Endodermal cell (in vitro differentiated cells): Measurements from ENCODE around the gene MNDA. TPM values are rescaled to one million over a fixed set of nuclear protein-coding genes. Genes with fewer than 3 reads are reported as not detected.

Experiments used
- DNase-seq: peaks from one replicate; pipeline ENCODE4 v3.0.0-alpha.2; 2017
- H3K27ac ChIP-seq: 2 replicates; pipeline ENCODE4 v1.5.1; 2013; ENCODE audit warnings: mild to moderate bottlenecking, low read depth, low read length, moderate library complexity
- H3K27me3 ChIP-seq: 2 replicates; pipeline ENCODE4 v1.6.1; 2013; ENCODE audit warnings: mild to moderate bottlenecking, low read length, moderate library complexity; ENCODE audit not compliant: insufficient read depth, control insufficient read depth, poor library complexity, severe bottlenecking
- H3K36me3 ChIP-seq: 2 replicates; pipeline ENCODE4 v1.7.0; 2013; ENCODE audit warnings: mild to moderate bottlenecking, low read length, moderate library complexity; ENCODE audit not compliant: control insufficient read depth, insufficient read depth
- H3K4me1 ChIP-seq: one replicate; pipeline ENCODE4 v1.7.0; 2013; ENCODE audit warnings: low read length; ENCODE audit not compliant: control insufficient read depth, insufficient read depth
- H3K4me3 ChIP-seq: 2 replicates; pipeline ENCODE4 v1.5.1; 2013; ENCODE audit warnings: mild to moderate bottlenecking, low read length, moderate library complexity
- H3K9ac ChIP-seq: 2 replicates; pipeline ENCODE4 v1.6.1; 2013; ENCODE audit warnings: mild to moderate bottlenecking, low read length, moderate library complexity; ENCODE audit not compliant: poor library complexity, severe bottlenecking; ENCODE audit errors: extremely low read depth
- H3K9me3 ChIP-seq: 2 replicates; pipeline ENCODE4 v1.6.1; 2013; ENCODE audit warnings: mild to moderate bottlenecking, low read length, moderate library complexity; ENCODE audit not compliant: control insufficient read depth
- H3K27ac Mint-ChIP-seq: 2 replicates; pipeline ENCODE4 v1.8.0; 2020; ENCODE audit warnings: mixed read lengths
- H3K27me3 Mint-ChIP-seq: 2 replicates; pipeline ENCODE4 v1.8.0; 2021; ENCODE audit warnings: mild to moderate bottlenecking, mixed read lengths; ENCODE audit not compliant: insufficient read depth
- H3K36me3 Mint-ChIP-seq: 2 replicates; pipeline ENCODE4 v1.8.0; 2020; ENCODE audit warnings: low read depth, mixed read lengths
- H3K4me1 Mint-ChIP-seq: 2 replicates; pipeline ENCODE4 v1.8.0; 2020; ENCODE audit warnings: mixed read lengths
- H3K4me3 Mint-ChIP-seq: 2 replicates; pipeline ENCODE4 v1.8.0; 2020; ENCODE audit warnings: mild to moderate bottlenecking, moderate library complexity, mixed read lengths
- H3K9me3 Mint-ChIP-seq: 2 replicates; pipeline ENCODE4 v1.8.0; 2020; ENCODE audit warnings: mild to moderate bottlenecking, mixed read lengths
- CTCF ChIP-seq: fragments of 200-600 bp; sonication (generic); conservative IDR thresholded peaks from 2 replicates; pipeline ENCODE4 v1.5.0; 2021; ENCODE audit warnings: antibody characterized with exemption, mild to moderate bottlenecking
- WGBS, 2 experiments: methylation state at CpG; one replicate each; pipeline versions ENCODE4 v1.1.5 to v1.1.7; 2013; ENCODE audit warnings: missing lambda C conversion rate in 2 of 2, mixed read lengths in 1 of 2; ENCODE audit not compliant: insufficient coverage in 1 of 2, insufficient read length in 1 of 2; 5-methylcytosine and 5-hydroxymethylcytosine counted together
- total RNA-seq, 2 donors: library from RNA; stranded (reverse); fragmentation: NEBNext Ultra II Directional in 1 of 2; extraction: Animal tissue kit (Norgen Biotek cat#: 25700) in 1 of 2; gene quantifications; 2 replicates in 1 of 2; 3 replicates in 1 of 2; pipeline ENCODE4 v1.2.1, GENCODE V29; 2021

Gene MNDA
- total RNA-seq, 2 donors from 2014 or later: not detected

GRCh38 chr1:158818560-158818959, 12.6 kb upstream of the MNDA start:
- no peak for TF ChIP-seq CTCF
- DNase-seq: no peak
- H3K9ac ChIP-seq: no peak overlapping the region
- H3K36me3 Mint-ChIP-seq: peaks cover 2% of the 10 kb centered on the region
- no peaks in the 10 kb centered on the region for H3K27me3 ChIP-seq
- H3K27ac ChIP-seq: no peak overlapping the region
- H3K4me3 Mint-ChIP-seq: no peak overlapping the region
- H3K4me1 Mint-ChIP-seq: no peaks in the 10 kb centered on the region
- H3K36me3 ChIP-seq: no peaks in the 10 kb centered on the region
- H3K4me3 ChIP-seq: no peak overlapping the region
- no peaks in the 10 kb centered on the region for H3K27me3 Mint-ChIP-seq
- peaks cover 3% of the 10 kb centered on the region for H3K9me3 Mint-ChIP-seq
- H3K4me1 ChIP-seq: no peaks in the 10 kb centered on the region
- peaks cover 3% of the 10 kb centered on the region for H3K9me3 ChIP-seq
- 89 to 100% methylated on average over 1 of the region's 1 CpG for WGBS, 2 experiments
- no peak overlapping the region for H3K27ac Mint-ChIP-seq

GRCh38 chr1:158818975-158819431, 12.1 kb upstream of the MNDA start:
- H3K27me3 ChIP-seq: no peaks in the 10 kb centered on the region
- Mint-ChIP-seq H3K4me1 (no peaks in the 10 kb centered on the region), H3K27me3 (no peaks in the 10 kb centered on the region), H3K9me3 (peaks cover 6% of the 10 kb centered on the region), H3K4me3 (no peak overlapping the region), H3K36me3 (peaks cover 2% of the 10 kb centered on the region), H3K27ac (no peak overlapping the region)
- no peak for TF ChIP-seq CTCF
- H3K4me3 ChIP-seq: no peak overlapping the region
- no peak for DNase-seq
- peaks cover 3% of the 10 kb centered on the region for H3K9me3 ChIP-seq
- 100% methylated on average over 1 of the region's 1 CpG; no CpG with 5 or more reads in 1 of the 2 experiments for WGBS, 2 experiments
- H3K36me3 ChIP-seq: no peaks in the 10 kb centered on the region
- H3K27ac ChIP-seq: no peak overlapping the region
- H3K9ac ChIP-seq: no peak overlapping the region
- H3K4me1 ChIP-seq: no peaks in the 10 kb centered on the region

- H3K9ac ChIP-seq: no peak overlapping the region
- no peak for TF ChIP-seq CTCF
- Mint-ChIP-seq H3K9me3 (peaks cover 6% of the 10 kb centered on the region), H3K27me3 (no peaks in the 10 kb centered on the region), H3K4me3 (no peak overlapping the region), H3K27ac (no peak overlapping the region), H3K4me1 (no peaks in the 10 kb centered on the region), H3K36me3 (peaks cover 2% of the 10 kb centered on the region)
- WGBS, 2 experiments: 92 to 100% methylated on average over 1 to 7 of the region's 7 CpGs
- no peak overlapping the region for H3K4me3 ChIP-seq
- H3K27ac ChIP-seq: no peak overlapping the region
- no peak for DNase-seq
- no peaks in the 10 kb centered on the region for H3K36me3 ChIP-seq
- no peaks in the 10 kb centered on the region for H3K27me3 ChIP-seq
- no peaks in the 10 kb centered on the region for H3K4me1 ChIP-seq
- peaks cover 3% of the 10 kb centered on the region for H3K9me3 ChIP-seq
Observed at GRCh38 chr1:158819461-158820443, 11.4 kb upstream of the MNDA start.
